Activated CD4-positive, alpha-beta T cell treated with anti-CD3 and anti-CD28 coated beads for 36 hours (primary cell): ENCODE data around the gene LSM3. TPM values are rescaled to one million over a fixed set of nuclear protein-coding genes. Genes with fewer than 3 reads are reported as not detected.

Experiments
- ATAC-seq: fragments of 200-7000 bp; cut with Tn5 transposase; one replicate; pipeline ENCODE4 v1.10.0; 2021; ENCODE audit warnings: mild to moderate bottlenecking, moderate library complexity
- CTCF ChIA-PET: fragments of 350-600 bp; sonication (Branson Sonifier 250); formaldehyde crosslinking; loops from one replicate; lab custom pipeline; 2021; ENCODE audit warnings: antibody characterized with exemption; lab: Charles Lee
- POLR2A ChIA-PET: fragments of 350-600 bp; sonication (Branson Sonifier 250); formaldehyde crosslinking; loops from one replicate; lab custom pipeline; 2021; ENCODE audit warnings: antibody characterized with exemption, inconsistent platforms; lab: Charles Lee
- DNase-seq: peaks from one replicate; pipeline ENCODE4 v3.0.0-alpha.2; 2020
- H3K27ac Mint-ChIP-seq: one replicate; pipeline ENCODE4 v1.8.0; 2021; ENCODE audit warnings: mixed read lengths
- H3K27me3 Mint-ChIP-seq: one replicate; pipeline ENCODE4 v1.8.0; 2021; ENCODE audit warnings: mixed read lengths
- H3K36me3 Mint-ChIP-seq: one replicate; pipeline ENCODE4 v1.8.0; 2021; ENCODE audit warnings: low read depth, mixed read lengths
- H3K4me1 Mint-ChIP-seq: one replicate; pipeline ENCODE4 v1.8.0; 2021; ENCODE audit warnings: mixed read lengths
- H3K4me3 Mint-ChIP-seq: one replicate; pipeline ENCODE4 v1.8.0; 2021; ENCODE audit warnings: mild to moderate bottlenecking, moderate library complexity, mixed read lengths
- H3K9me3 Mint-ChIP-seq: one replicate; pipeline ENCODE4 v1.8.0; 2021; ENCODE audit warnings: low read depth, mixed read lengths
- intact Hi-C, 2 experiments: fragments of 100-400 bp; cut with DNase I in 1 of 2; cut with micrococcal nuclease in 1 of 2; formaldehyde crosslinking; loops; one replicate each; pipeline versions ENCODE4 v1.14.2 to v1.15.1; 2022 to 2024; cut with DNase I, micrococcal nuclease
- total RNA-seq, 2 experiments: library from RNA; stranded (reverse); gene quantifications; one replicate each; pipeline ENCODE4 v1.2.3, GENCODE V29; 2021

LSM3 gene
- total RNA-seq, 2 experiments from 2014 or later, result 23.0 to 30.2 TPM

GRCh38 chr3:14158370-14158769, 20.2 kb upstream of the LSM3 start:
- CTCF ChIA-PET, result interaction anchor here (1.3 kb wide), 1 partner anchor 16 kb away, joined by 3 read pairs; no protein-coding TSS in a partner anchor
- H3K27me3 Mint-ChIP-seq, result no peaks in the 10 kb centered on the region
- no peak overlapping the region for H3K27ac Mint-ChIP-seq

GRCh38 chr3:14159426-14159825, 19.2 kb upstream of the LSM3 start:
- CTCF ChIA-PET, result no interaction called here
- peaks cover 9% of the 10 kb centered on the region for H3K9me3 Mint-ChIP-seq
- H3K36me3 Mint-ChIP-seq, result peaks cover 76% of the 10 kb centered on the region
- peaks cover 4% of the 10 kb centered on the region for H3K4me1 Mint-ChIP-seq
- POLR2A ChIA-PET, result interaction anchor here (0.6 to 0.7 kb wide), 2 partner anchors 9 to 1139 kb away, joined by 3 to 5 read pairs; no protein-coding TSS in a partner anchor
- no peak overlapping the region for H3K4me3 Mint-ChIP-seq
- H3K27ac Mint-ChIP-seq, result no peak overlapping the region
- H3K27me3 Mint-ChIP-seq, result no peaks in the 10 kb centered on the region
- DNase-seq, result no peak
- intact Hi-C loops, result no loop called here
- ATAC-seq, result no peak

More at GRCh38 chr3:14158370-14158769, 20.2 kb upstream of the LSM3 start:
- Mint-ChIP-seq H3K36me3 (peaks cover 68% of the 10 kb centered on the region), H3K4me3 (no peak overlapping the region), H3K9me3 (peaks cover 9% of the 10 kb centered on the region), H3K4me1 (peaks cover 4% of the 10 kb centered on the region)
- intact Hi-C loops, result no loop called here
- POLR2A ChIA-PET, result interaction anchor here (1.0 kb wide), 1 partner anchor 20 kb away, joined by 3 read pairs; the partner anchor contains the start of genes LSM3 and XPC
- DNase-seq (no peak), ATAC-seq (no peak)

GRCh38 chr3:14161282-14161681, 17.3 kb upstream of the LSM3 start:
- ChIA-PET POLR2A (no interaction called here), CTCF (no interaction called here)
- H3K27ac Mint-ChIP-seq, result no peak overlapping the region

GRCh38 chr3:14162178-14162577, 16.4 kb upstream of the LSM3 start:
- POLR2A ChIA-PET, result no interaction called here
- no peak for ATAC-seq
- H3K27me3 Mint-ChIP-seq, result no peaks in the 10 kb centered on the region
- H3K36me3 Mint-ChIP-seq, result peaks cover 80% of the 10 kb centered on the region
- H3K9me3 Mint-ChIP-seq, result peaks cover 9% of the 10 kb centered on the region
- no peak overlapping the region for H3K4me3 Mint-ChIP-seq
- CTCF ChIA-PET, result interaction anchor here (1.0 kb wide), 1 partner anchor 41 kb away, joined by 3 read pairs; no protein-coding TSS in a partner anchor
- no peak for DNase-seq
- H3K27ac Mint-ChIP-seq, result no peak overlapping the region
- peaks cover 4% of the 10 kb centered on the region for H3K4me1 Mint-ChIP-seq
- intact Hi-C loops, result no loop called here

More at GRCh38 chr3:14161282-14161681, 17.3 kb upstream of the LSM3 start:
- no peak overlapping the region for H3K4me3 Mint-ChIP-seq
- H3K4me1 Mint-ChIP-seq, result peaks cover 4% of the 10 kb centered on the region
- peaks cover 82% of the 10 kb centered on the region for H3K36me3 Mint-ChIP-seq
- ATAC-seq (no peak), DNase-seq (no peak)
- intact Hi-C loops, result no loop called here
- peaks cover 9% of the 10 kb centered on the region for H3K9me3 Mint-ChIP-seq
- H3K27me3 Mint-ChIP-seq, result no peaks in the 10 kb centered on the region

GRCh38 chr3:14166877-14167603, 11.6 kb upstream of the LSM3 start:
- Mint-ChIP-seq H3K4me3 (no peak overlapping the region), H3K27me3 (no peaks in the 10 kb centered on the region), H3K4me1 (peaks cover 9% of the 10 kb centered on the region), H3K9me3 (no peaks in the 10 kb centered on the region), H3K27ac (no peak overlapping the region), H3K36me3 (peaks cover 78% of the 10 kb centered on the region)
- intact Hi-C loops, result no loop called here
- DNase-seq, result no peak
- no peak for ATAC-seq
- POLR2A ChIA-PET, result no interaction called here
- CTCF ChIA-PET, result no interaction called here

GRCh38 chr3:14169435-14169834, 9.2 kb upstream of the LSM3 start:
- ATAC-seq (no peak), DNase-seq (no peak)
- ChIA-PET POLR2A (no interaction called here), CTCF (interaction anchor here (0.6 to 2.0 kb wide), 2 partner anchors 35 to 181 kb away, joined by 3 to 5 read pairs; no protein-coding TSS in a partner anchor)
- Mint-ChIP-seq H3K27ac (no peak overlapping the region), H3K9me3 (no peaks in the 10 kb centered on the region), H3K36me3 (peaks cover 66% of the 10 kb centered on the region), H3K27me3 (no peaks in the 10 kb centered on the region), H3K4me3 (no peak overlapping the region), H3K4me1 (peaks cover 20% of the 10 kb centered on the region)
- intact Hi-C loops, result no loop called here

- Mint-ChIP-seq H3K27me3 (no peaks in the 10 kb centered on the region), H3K4me3 (no peak overlapping the region), H3K27ac (no peak overlapping the region), H3K9me3 (no peaks in the 10 kb centered on the region), H3K4me1 (peaks cover 23% of the 10 kb centered on the region), H3K36me3 (peaks cover 62% of the 10 kb centered on the region)
- POLR2A ChIA-PET, result interaction anchor here (0.7 kb wide), 1 partner anchor 9 kb away, joined by 3 read pairs; the partner anchor contains the start of gene LSM3
- CTCF ChIA-PET, result interaction anchor here (0.6 to 2.0 kb wide), 4 partner anchors 11 to 274 kb away, joined by 3 to 5 read pairs (median 4); no protein-coding TSS in a partner anchor
- ATAC-seq (peak; percentile 60), DNase-seq (no peak)
- intact Hi-C loops, result loop anchor here in 1 of 2 experiments (10.0 kb wide), 2 partner anchors 755 to 1325 kb away; partner anchors contain the start of gene RPL32
Measured at GRCh38 chr3:14169871-14170270, 8.7 kb upstream of the LSM3 start.

GRCh38 chr3:14170531-14171159, 8.0 kb upstream of the LSM3 start:
- H3K27ac Mint-ChIP-seq, result peak overlapping the region; percentile 18
- H3K36me3 Mint-ChIP-seq, result peaks cover 54% of the 10 kb centered on the region
- H3K4me1 Mint-ChIP-seq, result peaks cover 31% of the 10 kb centered on the region
- DNase-seq (no peak), ATAC-seq (no peak)
- H3K27me3 Mint-ChIP-seq, result no peaks in the 10 kb centered on the region
- POLR2A ChIA-PET, result interaction anchor here (0.7 kb wide), 2 partner anchors 8 to 32 kb away, joined by 3 read pairs; partner anchors contain the start of gene LSM3
- H3K4me3 Mint-ChIP-seq, result no peak overlapping the region
- CTCF ChIA-PET, result interaction anchor here (0.6 to 2.0 kb wide), 5 partner anchors 11 to 667 kb away, joined by 3 to 5 read pairs (median 3); no protein-coding TSS in a partner anchor
- no peaks in the 10 kb centered on the region for H3K9me3 Mint-ChIP-seq
- intact Hi-C loops, result loop anchor here in 1 of 2 experiments (10.0 kb wide), 2 partner anchors 756 to 1326 kb away; partner anchors contain the start of gene RPL32

- intact Hi-C loops, result loop anchor here in 1 of 2 experiments (10.0 kb wide), 2 partner anchors 758 to 1328 kb away; partner anchors contain the start of gene RPL32
- H3K4me1 Mint-ChIP-seq, result peaks cover 48% of the 10 kb centered on the region
- H3K27ac Mint-ChIP-seq, result no peak overlapping the region
- H3K27me3 Mint-ChIP-seq, result no peaks in the 10 kb centered on the region
- peaks cover 45% of the 10 kb centered on the region for H3K36me3 Mint-ChIP-seq
- no peaks in the 10 kb centered on the region for H3K9me3 Mint-ChIP-seq
- no peak for ATAC-seq
- ChIA-PET POLR2A (interaction anchor here (0.5 to 0.6 kb wide), 2 partner anchors 46 to 69 kb away, joined by 3 to 10 read pairs; no protein-coding TSS in a partner anchor), CTCF (interaction anchor here (0.6 kb wide), 1 partner anchor 28 kb away, joined by 4 read pairs; no protein-coding TSS in a partner anchor)
- no peak overlapping the region for H3K4me3 Mint-ChIP-seq
- DNase-seq, result no peak
Measured at GRCh38 chr3:14172496-14172895, 6.1 kb upstream of the LSM3 start.

GRCh38 chr3:14174483-14174882, 4.1 kb upstream of the LSM3 start:
- Mint-ChIP-seq H3K27ac (no peak overlapping the region), H3K4me3 (no peak overlapping the region), H3K9me3 (no peaks in the 10 kb centered on the region), H3K27me3 (no peaks in the 10 kb centered on the region), H3K4me1 (peaks cover 56% of the 10 kb centered on the region), H3K36me3 (peaks cover 34% of the 10 kb centered on the region)
- ChIA-PET POLR2A (no interaction called here), CTCF (interaction anchor here (1.0 kb wide), 1 partner anchor 17 kb away, joined by 3 read pairs; no protein-coding TSS in a partner anchor)
- no peak for ATAC-seq
- DNase-seq, result no peak
- intact Hi-C loops, result loop anchor here in 1 of 2 experiments (10.0 kb wide), 2 partner anchors 760 to 1330 kb away; partner anchors contain the start of gene RPL32
